GM12878 (cell line): ENCODE measurements around the gene KIAA1217. TPM values are rescaled to one million over a fixed set of nuclear protein-coding genes. Genes with fewer than 3 reads are reported as not detected.

Source experiments
- ATAC-seq: fragments of 200-7000 bp; cut with Tn5 transposase; 3 replicates; pipeline ENCODE4 v1.9.1; 2020; ENCODE audit warnings: mild to moderate bottlenecking, moderate library complexity
- BruUV-seq: library from RNA; stranded (reverse); fragments of 400-500 nt; replicated peaks from 2 replicates; lab custom pipeline; 2021; lab: Mats Ljungman, UMichigan
- CTCF ChIA-PET: fragments of 300-600 bp; sonication (Branson Sonifier 250); formaldehyde crosslinking; extraction: SDS; loops from one replicate; lab custom pipeline; 2021; ENCODE audit warnings: inconsistent platforms; lab: Yijun Ruan, JAX
- POLR2A ChIA-PET: fragments of 350-600 bp; formaldehyde crosslinking; extraction: SDS; loops from one replicate; lab custom pipeline; 2021; ENCODE audit warnings: inconsistent platforms; lab: Charles Lee
- RAD21 ChIA-PET: fragments of 300-600 bp; sonication (Branson Sonifier 250); formaldehyde crosslinking; loops from one replicate; lab custom pipeline; 2023; ENCODE audit warnings: antibody characterized with exemption; ENCODE audit not compliant: unreplicated experiment; lab: Charles Lee
- SMC1A ChIA-PET: fragments of 300-600 bp; sonication (Branson Sonifier 250); formaldehyde crosslinking; loops from one replicate; lab custom pipeline; 2023; ENCODE audit not compliant: unreplicated experiment, uncharacterized antibody; lab: Charles Lee
- DNase-seq: peaks from one replicate; pipeline ENCODE4 v3.0.0-alpha.2; 2011; ENCODE audit warnings: low read depth, low spot score
- FAIRE-seq: peaks from 3 replicates; lab custom pipeline; 2011; peaks lifted over from hg19 to GRCh38; lab: Jason Lieb, UNC
- H2AFZ ChIP-seq: 2 replicates; pipeline ENCODE4 v1.6.0; 2011; ENCODE audit warnings: low read depth, low read length, control low read depth; ENCODE audit not compliant: control insufficient read depth
- H3K27ac ChIP-seq: 2 replicates; pipeline ENCODE4 v1.5.1; 2011; ENCODE audit warnings: control low read depth; ENCODE audit not compliant: control insufficient read depth, insufficient read depth
- H3K27me3 ChIP-seq, 2 experiments: replicated peaks in 1 of 2; 2 replicates each; pipeline versions ENCODE4 v1.6.0 to v1.6.1; 2011; ENCODE audit warnings: low read length in 1 of 2; ENCODE audit not compliant: control insufficient read depth in 2 of 2, insufficient read depth in 2 of 2
- H3K36me3 ChIP-seq, 2 experiments: 2 replicates each; pipeline ENCODE4 v1.5.1; 2011; ENCODE audit warnings: low read length in 1 of 2; ENCODE audit not compliant: control insufficient read depth in 2 of 2, insufficient read depth in 2 of 2
- H3K4me1 ChIP-seq: 2 replicates; pipeline ENCODE4 v1.6.1; 2011; ENCODE audit warnings: mild to moderate bottlenecking, low read length, moderate library complexity, mixed read lengths; ENCODE audit not compliant: control insufficient read depth, insufficient read depth
- H3K4me2 ChIP-seq: 2 replicates; pipeline ENCODE4 v1.6.0; 2011; ENCODE audit warnings: control low read depth; ENCODE audit not compliant: control insufficient read depth, insufficient read depth
- H3K4me3 ChIP-seq: fragments of 200-600 bp; sonication (generic); 2 replicates; pipeline ENCODE4 v1.5.1; 2016
- H3K79me2 ChIP-seq: 2 replicates; pipeline ENCODE4 v1.6.0; 2011; ENCODE audit warnings: low read length; ENCODE audit not compliant: control insufficient read depth, insufficient read depth
- H3K9ac ChIP-seq: 2 replicates; pipeline ENCODE4 v1.8.0; 2011; ENCODE audit warnings: low read length, control low read depth, mixed read lengths; ENCODE audit not compliant: control insufficient read depth, insufficient read depth
- H3K9me3 ChIP-seq: replicated peaks from 3 replicates; pipeline ENCODE4 v1.5.1; 2011; ENCODE audit warnings: mild to moderate bottlenecking, low read length; ENCODE audit not compliant: control insufficient read depth, insufficient read depth
- H4K20me1 ChIP-seq: 2 replicates; pipeline ENCODE4 v1.6.0; 2011; ENCODE audit not compliant: control insufficient read depth, insufficient read depth
- BHLHE40 ChIP-seq, 2 experiments: fragments of 450-650 bp in 1 of 2; IDR thresholded peaks; 2 replicates each; pipeline ENCODE4 v1.6.1; 2011 to 2017; ENCODE audit warnings: low read depth in 2 of 2, borderline replicate concordance in 1 of 2, improper control_type of control experiment in 1 of 2, low read length in 1 of 2, mild to moderate bottlenecking in 1 of 2
- MEF2A ChIP-seq: IDR thresholded peaks from 2 replicates; pipeline ENCODE4 v1.6.1; 2011; ENCODE audit warnings: low read depth, mild to moderate bottlenecking, low read length, moderate library complexity; ENCODE audit not compliant: insufficient read depth
- NFXL1 ChIP-seq: fragments of 450-650 bp; IDR thresholded peaks from 2 replicates; pipeline ENCODE4 v1.6.1; 2017; ENCODE audit warnings: antibody characterized with exemption, mild to moderate bottlenecking, borderline replicate concordance
- SMARCA5 ChIP-seq: fragments of 450-650 bp; IDR thresholded peaks from 2 replicates; pipeline ENCODE4 v1.6.1; 2017; ENCODE audit warnings: mild to moderate bottlenecking
- ZNF274 ChIP-seq: IDR thresholded peaks from one replicate; pipeline ENCODE4 v1.8.0; 2011; ENCODE audit not compliant: insufficient read length, insufficient read depth
- WGBS: methylation state at CpG from one replicate; pipeline ENCODE4 v1.1.6; 2016; ENCODE audit warnings: low lambda C conversion rate; ENCODE audit not compliant: insufficient replicate concordance, insufficient coverage; ENCODE audit errors: missing lambda C conversion rate; 5-methylcytosine and 5-hydroxymethylcytosine counted together
- in situ Hi-C: fragments of 300-500 bp; cut with MboI; formaldehyde crosslinking; loops from 9 replicates; pipeline ENCODE4 v1.14.3; 2018; ENCODE audit warnings: mixed read lengths
- intact Hi-C: fragments of 100-400 bp; cut with micrococcal nuclease; formaldehyde crosslinking; loops from one replicate; pipeline ENCODE4 v1.14.2; 2022; ENCODE audit not compliant: unreplicated experiment
- polyA plus RNA-seq, 11 experiments: library from polyadenylated mRNA; depleted of rRNA in 4 of 11; unstranded in 6 of 11; stranded (reverse) in 5 of 11; fragments of >200 nt; fragmentation: Nextera tagmentation in 4 of 11; fragmentation: Illumina TruSeq in 1 of 11; extraction: Ambion mirVana in 4 of 11; extraction: Trizol in 1 of 11; gene quantifications; 1 replicate in 1 of 11; 2 replicates in 10 of 11; pipeline versions ENCODE4 v1.2.1 to v1.2.3, GENCODE V29; 2011 to 2016; ENCODE audit warnings: inconsistent platforms in 2 of 11, missing spikeins in 2 of 11, low read depth in 1 of 11
- total RNA-seq, 4 experiments: library from RNA; depleted of rRNA in 3 of 4; stranded (reverse); fragments of >200 nt in 3 of 4; fragmentation: Illumina TruSeq in 1 of 4; extraction: Trizol in 1 of 4; gene quantifications; 2 replicates each; pipeline versions ENCODE4 v1.2.1 to v1.2.3, GENCODE V29; 2013 to 2021
- TF ChIP-seq, protein P1 (sequence below): fragments of 450-650 bp; IDR thresholded peaks from 2 replicates; pipeline ENCODE4 v1.6.1; 2016; ENCODE audit warnings: mild to moderate bottlenecking

The KIAA1217 gene
- total and polyA plus RNA-seq, 10 of the 15 experiments (the other 5 are each of a cell fraction or from before 2014, with no cell fraction given): 0.57 to 3.8 (median 2.1) TPM

DNA sequence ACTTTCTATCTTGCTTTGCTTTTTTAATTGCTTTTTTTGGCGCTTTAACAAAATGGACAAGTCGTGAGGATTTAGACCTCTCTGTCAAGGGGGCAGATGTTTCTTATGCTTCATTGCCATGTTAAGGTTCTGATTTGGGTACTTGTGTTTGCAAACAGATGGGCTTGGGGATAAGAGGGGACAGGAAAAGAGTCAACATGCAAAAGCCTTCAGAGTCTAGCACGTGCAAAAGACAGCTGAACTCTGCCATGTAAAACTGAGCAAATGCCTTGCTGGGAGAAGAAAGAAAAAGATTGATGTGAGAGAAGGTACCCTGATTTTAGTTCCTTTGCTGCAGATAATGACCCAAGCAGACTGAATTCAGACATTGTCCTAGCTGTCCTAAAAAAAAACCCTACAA, 173.1 kb downstream of the KIAA1217 start:
- in situ Hi-C loops: no loop called here
- ATAC-seq (no peak), FAIRE-seq (no peak), DNase-seq (no peak)
- intact Hi-C loops: loop anchor here (5.0 kb wide), 2 partner anchors 120 to 1560 kb away; no protein-coding TSS in a partner anchor
- H3K4me2 ChIP-seq: no peak overlapping the region
- no peaks in the 10 kb centered on the region for H3K36me3 ChIP-seq
- no peak overlapping the region for H2AFZ ChIP-seq
- 20% methylated on average over 3 of the region's 3 CpGs for WGBS
- H4K20me1 ChIP-seq: no peaks in the 10 kb centered on the region
- no peak overlapping the region for H3K4me3 ChIP-seq
- TF ChIP-seq SMARCA5 (no peak), NFXL1 (no peak), ZNF274 (no peak), BHLHE40 (IDR thresholded peaks at IDR 0.05; ENCODE audit: borderline replicate concordance in 1 of 2, low read depth in 2 of 2, low read length in 1 of 2) (peak; percentile 17 to 57; a peak in 2 of 4 replicates), MEF2A (no peak)
- TF ChIP-seq, protein P1, sequence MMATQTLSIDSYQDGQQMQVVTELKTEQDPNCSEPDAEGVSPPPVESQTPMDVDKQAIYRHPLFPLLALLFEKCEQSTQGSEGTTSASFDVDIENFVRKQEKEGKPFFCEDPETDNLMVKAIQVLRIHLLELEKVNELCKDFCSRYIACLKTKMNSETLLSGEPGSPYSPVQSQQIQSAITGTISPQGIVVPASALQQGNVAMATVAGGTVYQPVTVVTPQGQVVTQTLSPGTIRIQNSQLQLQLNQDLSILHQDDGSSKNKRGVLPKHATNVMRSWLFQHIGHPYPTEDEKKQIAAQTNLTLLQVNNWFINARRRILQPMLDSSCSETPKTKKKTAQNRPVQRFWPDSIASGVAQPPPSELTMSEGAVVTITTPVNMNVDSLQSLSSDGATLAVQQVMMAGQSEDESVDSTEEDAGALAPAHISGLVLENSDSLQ: no peak
- BruUV-seq: no TSS peak
- ChIA-PET POLR2A (interaction anchor here (0.6 to 1.6 kb wide), 3 partner anchors 107 to 174 kb away, joined by 3 to 4 read pairs (median 3); no protein-coding TSS in a partner anchor), CTCF (interaction anchor here (1.5 to 1.9 kb wide), 2 partner anchors 11 to 121 kb away, joined by 3 to 6 read pairs; no protein-coding TSS in a partner anchor), RAD21 (interaction anchor here (1.6 kb wide), 1 partner anchor 12 kb away, joined by 5 read pairs; no protein-coding TSS in a partner anchor), SMC1A (interaction anchor here (0.5 to 2.5 kb wide), 4 partner anchors 12 to 388 kb away, joined by 3 to 9 read pairs (median 4); no protein-coding TSS in a partner anchor)
- no peaks in the 10 kb centered on the region for H3K27me3 ChIP-seq
- H3K9me3 ChIP-seq: no peaks in the 10 kb centered on the region; the same call in 2 of the 3 replicates
- no peaks in the 10 kb centered on the region for H3K79me2 ChIP-seq
- H3K27ac ChIP-seq: no peak overlapping the region
- no peak overlapping the region for H3K9ac ChIP-seq
- peaks cover 14% of the 10 kb centered on the region for H3K4me1 ChIP-seq
